Nephron (organoid): ENCODE results near the gene THUMPD3.

Source experiments
- H3K27ac Mint-ChIP-seq, 3 experiments: 2 replicates each; pipeline ENCODE4 v1.8.0; 2020; ENCODE audit warnings: mixed read lengths in 3 of 3, mild to moderate bottlenecking in 2 of 3, moderate library complexity in 1 of 3
- H3K27me3 Mint-ChIP-seq: 2 replicates; pipeline ENCODE4 v1.8.0; 2021; ENCODE audit warnings: low read depth, mild to moderate bottlenecking, moderate library complexity, mixed read lengths
- H3K36me3 Mint-ChIP-seq: 2 replicates; pipeline ENCODE4 v1.8.0; 2020; ENCODE audit warnings: low read depth, mixed read lengths
- H3K4me1 Mint-ChIP-seq: 2 replicates; pipeline ENCODE4 v1.8.0; 2020; ENCODE audit warnings: mixed read lengths
- H3K4me3 Mint-ChIP-seq, 3 experiments: 2 replicates each; pipeline ENCODE4 v1.8.0; 2020; ENCODE audit warnings: mild to moderate bottlenecking in 3 of 3, mixed read lengths in 3 of 3, moderate library complexity in 2 of 3
- H3K9me3 Mint-ChIP-seq: 2 replicates; pipeline ENCODE4 v1.8.0; 2020; ENCODE audit warnings: mixed read lengths
- CTCF ChIP-seq, 3 experiments: fragments of 200-600 bp; sonication (generic); IDR thresholded peaks; one replicate each; pipeline ENCODE4 v1.5.0; 2021; ENCODE audit warnings: antibody characterized with exemption in 3 of 3; ENCODE audit not compliant: unreplicated experiment in 3 of 3

Gene THUMPD3

GRCh38 chr3:9435316-9435715 lies 72.5 kb downstream of the THUMPD3 start:
- Mint-ChIP-seq H3K4me1 (no peaks in the 10 kb centered on the region), H3K27me3 (no peaks in the 10 kb centered on the region), H3K4me3 (no peak overlapping the region), H3K36me3 (peaks cover 81% of the 10 kb centered on the region), H3K27ac (no peak overlapping the region), H3K9me3 (no peaks in the 10 kb centered on the region)
- no peak for TF ChIP-seq CTCF (IDR thresholded peaks at IDR 0.05; ENCODE audit: unreplicated experiment in 3 of 3)
